RCC 7860 (cell line): ENCODE results near the gene PFDN2.
A peak's percentile ranks its signal among the peaks of the same experiment; 100 is the strongest.
"Not testable (repeated sequence)": the region's sequence is repeated elsewhere in the genome, so short reads cannot be mapped to it uniquely, and the experiment has no call there.

Experiments used
- DNase-seq: peaks from one replicate; pipeline ENCODE4 v3.0.0-alpha.2; 2015; ENCODE audit warnings: low spot score
- FAIRE-seq: peaks from 2 replicates; lab custom pipeline; 2012; peaks lifted over from hg19 to GRCh38; lab: Jason Lieb, UNC

PFDN2 gene

GRCh38 chr1:161139766-161140165 is 21.9 kb upstream of the PFDN2 start:
- DNase-seq: no peak
- peak; percentile 2 for FAIRE-seq

GRCh38 chr1:161138431-161138830 is 20.6 kb upstream of the PFDN2 start:
- FAIRE-seq: no peak
- no peak for DNase-seq

- DNase-seq (no peak), FAIRE-seq (no peak)
Measured at GRCh38 chr1:161137881-161138280, 20.0 kb upstream of the PFDN2 start.

- DNase-seq (no peak), FAIRE-seq (no peak)
Measured at GRCh38 chr1:161133220-161133740, 15.4 kb upstream of the PFDN2 start.

GRCh38 chr1:161132410-161133219 is 14.8 kb upstream of the PFDN2 start, which contains the start of gene DEDD:
TSS of gene DEDD (minus strand) at chr1:161132667. CDS start at chr1:161124462, 8,205 bp downstream.
- DNase-seq: peak; percentile 93
- FAIRE-seq: peak; percentile 46

GRCh38 chr1:161131523-161132409 is 13.9 kb upstream of the PFDN2 start:
- DNase-seq (no peak), FAIRE-seq (no peak)

- DNase-seq (no peak), FAIRE-seq (no peak)
Measured at GRCh38 chr1:161130266-161130665, 12.4 kb upstream of the PFDN2 start.

GRCh38 chr1:161128591-161129420 is 11.0 kb upstream of the PFDN2 start:
- no peak for FAIRE-seq
- no peak for DNase-seq

GRCh38 chr1:161127649-161128048 is 9.8 kb upstream of the PFDN2 start:
- DNase-seq (no peak), FAIRE-seq (no peak)

GRCh38 chr1:161122967-161123366 is 5.1 kb upstream of the PFDN2 start:
- FAIRE-seq: no peak

GRCh38 chr1:161121834-161122233 is 4.0 kb upstream of the PFDN2 start:
- FAIRE-seq: no peak
- DNase-seq: no peak

More at GRCh38 chr1:161122967-161123366, 5.1 kb upstream of the PFDN2 start:
- DNase-seq: no peak

- DNase-seq: no peak
- no peak for FAIRE-seq
Measured at GRCh38 chr1:161121042-161121650, 3.3 kb upstream of the PFDN2 start.

- FAIRE-seq (no peak), DNase-seq (peak; percentile 63)
Measured at GRCh38 chr1:161119092-161119903, 1.5 kb upstream of the PFDN2 start.

- not testable (repeated sequence) for DNase-seq, FAIRE-seq
Measured at GRCh38 chr1:161115961-161116360, 1.9 kb downstream of the PFDN2 start.

- FAIRE-seq: peak; percentile 88
- DNase-seq: peak; percentile 95
Measured at GRCh38 chr1:161115132-161115711, 2.6 kb downstream of the PFDN2 start.

- FAIRE-seq (no peak), DNase-seq (no peak)
Measured at GRCh38 chr1:161114556-161114955, 3.3 kb downstream of the PFDN2 start.

- DNase-seq: no peak
- FAIRE-seq: no peak
Measured at GRCh38 chr1:161113915-161114314, 3.9 kb downstream of the PFDN2 start.

- no peak for DNase-seq
- FAIRE-seq: no peak
Measured at GRCh38 chr1:161111527-161111926, 6.3 kb downstream of the PFDN2 start.

- DNase-seq (no peak), FAIRE-seq (no peak)
Measured at GRCh38 chr1:161111117-161111516, 6.7 kb downstream of the PFDN2 start.
